Vagina (tissue), 2 donors: ENCODE measurements around the gene THADA. TPM values are rescaled to one million over a fixed set of nuclear protein-coding genes. Genes with fewer than 3 reads are reported as not detected.
A peak's percentile ranks its signal among the peaks of the same experiment; 100 is the strongest.

Experiments
- DNase-seq, 2 donors: peaks; one replicate each; pipeline ENCODE4 v3.0.0-alpha.2; 2017; ENCODE audit errors: extremely low spot score in 2 of 2
- H3K27ac ChIP-seq: fragments of 200-600 bp; sonication (generic); one replicate; pipeline ENCODE4 v1.5.1; 2019
- H3K27me3 ChIP-seq: fragments of 200-600 bp; sonication (generic); one replicate; pipeline ENCODE4 v1.5.1; 2019
- H3K36me3 ChIP-seq, 2 donors: fragments of 200-600 bp; sonication (generic); one replicate each; pipeline ENCODE4 v1.5.1; 2017 to 2019
- H3K4me1 ChIP-seq: fragments of 200-600 bp; sonication (generic); one replicate; pipeline ENCODE4 v1.5.1; 2019
- H3K4me3 ChIP-seq, 2 donors: fragments of 200-600 bp; sonication (generic); 1 replicate in 1 of 2; 2 replicates in 1 of 2; pipeline ENCODE4 v1.5.1; 2016 to 2019
- H3K9me3 ChIP-seq: fragments of 200-600 bp; sonication (generic); one replicate; pipeline ENCODE4 v1.5.1; 2019
- CTCF ChIP-seq, 3 experiments: fragments of 450-650 bp in 2 of 3; fragments of 200-600 bp in 1 of 3; sonication (generic) in 1 of 3; IDR thresholded peaks; one replicate each; pipeline ENCODE4 v1.5.1; 2017 to 2019; ENCODE audit warnings: antibody characterized with exemption in 3 of 3, mild to moderate bottlenecking in 2 of 3, moderate library complexity in 2 of 3
- POLR2A ChIP-seq, 2 donors: fragments of 450-650 bp; IDR thresholded peaks; one replicate each; pipeline ENCODE4 v1.6.1; 2017; ENCODE audit warnings: antibody characterized with exemption in 2 of 2, mild to moderate bottlenecking in 2 of 2, moderate library complexity in 2 of 2
- POLR2AphosphoS5 ChIP-seq, 2 donors: sonication (generic); formaldehyde crosslinking; IDR thresholded peaks; one replicate each; pipeline ENCODE4 v1.9.0; 2017; ENCODE audit warnings: antibody characterized with exemption in 2 of 2, mild to moderate bottlenecking in 2 of 2, low read depth in 1 of 2; ENCODE audit not compliant: insufficient read depth in 1 of 2
- intact Hi-C: fragments of 100-400 bp; cut with DNase I; formaldehyde crosslinking; loops from one replicate; pipeline ENCODE4 v1.15.1; 2023
- total RNA-seq: library from RNA; depleted of rRNA; stranded (reverse); fragments of >200 nt; gene quantifications from one replicate; pipeline ENCODE4 v1.2.3, GENCODE V29; 2016

THADA gene
- total RNA-seq, 1 donor from 2014 or later: 32.2 TPM

DNA sequence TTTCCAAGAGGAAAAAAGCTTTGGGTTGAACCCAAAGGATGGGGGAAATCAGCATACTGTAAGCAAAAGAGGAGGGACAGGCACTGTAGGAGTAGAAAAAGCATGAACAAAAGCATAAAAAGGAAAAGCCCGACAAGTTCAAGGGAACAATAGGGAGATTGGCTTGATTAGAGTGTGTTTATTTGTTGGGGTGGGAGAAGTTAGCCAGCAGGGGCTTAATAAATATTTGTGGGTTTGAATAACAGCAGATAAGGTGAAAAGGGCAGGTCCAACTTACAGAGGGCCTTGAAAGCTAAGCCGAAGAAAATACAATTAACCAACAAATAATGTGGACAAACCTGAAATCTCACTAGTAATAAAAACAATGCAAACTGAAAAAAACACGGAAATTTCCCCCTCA lies 126.7 kb downstream of the THADA start:
- Histone ChIP-seq H3K36me3 (no peaks in the 10 kb centered on the region), H3K9me3 (no peaks in the 10 kb centered on the region), H3K27ac (peak overlapping the region; percentile 67), H3K27me3 (no peaks in the 10 kb centered on the region), H3K4me3 (no peak overlapping the region), H3K4me1 (peaks cover 43% of the 10 kb centered on the region)
- intact Hi-C loops: loop anchor here (10.0 kb wide), 1 partner anchor 134 kb away; no protein-coding TSS in a partner anchor
- no peak for DNase-seq
- no peak for TF ChIP-seq POLR2AphosphoS5 (IDR thresholded peaks at IDR 0.05; ENCODE audit: insufficient read depth in 1 of 2, low read depth in 1 of 2)
- no peak for TF ChIP-seq CTCF (IDR thresholded peaks at IDR 0.05)
- TF ChIP-seq POLR2A (IDR thresholded peaks at IDR 0.05): no peak

DNA sequence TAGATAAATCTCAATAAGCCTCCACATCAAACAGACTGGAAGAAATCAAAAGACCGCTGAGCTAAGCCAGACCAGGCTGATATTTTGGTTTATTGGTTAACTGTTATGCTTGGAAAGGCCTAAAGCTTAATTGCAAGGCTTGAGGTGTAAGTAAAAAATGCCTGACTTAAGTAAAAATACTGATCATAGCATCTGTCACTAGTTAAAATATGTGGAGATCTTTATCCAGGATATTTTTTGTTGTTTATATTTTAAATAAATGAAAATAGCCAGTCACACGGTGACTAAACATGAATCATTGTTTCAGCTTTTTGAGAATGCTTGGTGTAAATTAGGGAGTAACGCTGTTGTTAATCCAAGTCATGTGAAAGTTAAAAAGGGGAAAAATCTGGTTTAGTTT lies 127.9 kb downstream of the THADA start:
- TF ChIP-seq POLR2AphosphoS5 (IDR thresholded peaks at IDR 0.05; ENCODE audit: insufficient read depth in 1 of 2, low read depth in 1 of 2) (peak in 1 of 2 donors; percentile 54), CTCF (IDR thresholded peaks at IDR 0.05) (no peak)
- intact Hi-C loops: loop anchor here (10.0 kb wide), 1 partner anchor 133 kb away; no protein-coding TSS in a partner anchor
- no peak overlapping the region for H3K4me3 ChIP-seq
- no peak for DNase-seq
- H3K4me1 ChIP-seq: peaks cover 55% of the 10 kb centered on the region
- H3K27ac ChIP-seq: peak overlapping the region; percentile 67
- no peaks in the 10 kb centered on the region for H3K36me3 ChIP-seq
- no peaks in the 10 kb centered on the region for H3K9me3 ChIP-seq
- no peaks in the 10 kb centered on the region for H3K27me3 ChIP-seq

- Histone ChIP-seq H3K36me3 (no peaks in the 10 kb centered on the region), H3K27ac (peak overlapping the region; percentile 58), H3K27me3 (no peaks in the 10 kb centered on the region), H3K4me1 (peaks cover 75% of the 10 kb centered on the region), H3K9me3 (no peaks in the 10 kb centered on the region), H3K4me3 (no peak overlapping the region)
- TF ChIP-seq POLR2A (IDR thresholded peaks at IDR 0.05) (no peak), POLR2AphosphoS5 (IDR thresholded peaks at IDR 0.05; ENCODE audit: insufficient read depth in 1 of 2, low read depth in 1 of 2) (no peak), CTCF (IDR thresholded peaks at IDR 0.05) (no peak)
- intact Hi-C loops: loop anchor here (10.0 kb wide), 1 partner anchor 130 kb away; no protein-coding TSS in a partner anchor
- DNase-seq: no peak
These were observed 130.6 kb downstream of the THADA start for GRCh38 chr2:43465234-43465633.

DNA sequence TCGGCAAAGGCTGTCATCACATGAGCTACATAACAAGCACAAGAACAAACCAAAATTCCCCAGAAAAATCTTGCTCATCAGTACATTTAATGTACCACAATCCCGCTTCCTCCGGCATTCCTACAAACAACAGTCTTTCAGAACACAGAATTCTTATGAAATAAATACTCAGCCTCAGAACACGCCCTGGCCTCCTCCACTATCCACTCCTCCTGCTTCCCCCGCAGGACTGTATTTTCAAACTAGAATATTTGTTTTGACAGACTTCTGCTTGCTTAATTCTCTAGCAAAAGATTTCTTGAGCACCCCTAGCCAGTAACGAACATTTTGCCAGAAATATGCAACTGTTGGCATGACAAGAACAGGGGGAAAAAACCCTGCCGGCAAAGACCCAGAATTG lies 131.2 kb downstream of the THADA start:
- peaks cover 77% of the 10 kb centered on the region for H3K4me1 ChIP-seq
- intact Hi-C loops: loop anchor here (10.0 kb wide), 1 partner anchor 130 kb away; no protein-coding TSS in a partner anchor
- TF ChIP-seq POLR2A (IDR thresholded peaks at IDR 0.05): no peak
- peak in 1 of 2 donors; percentile 23 for TF ChIP-seq POLR2AphosphoS5 (IDR thresholded peaks at IDR 0.05; ENCODE audit: insufficient read depth in 1 of 2, low read depth in 1 of 2)
- no peaks in the 10 kb centered on the region for H3K9me3 ChIP-seq
- H3K4me3 ChIP-seq: no peak overlapping the region
- no peaks in the 10 kb centered on the region for H3K27me3 ChIP-seq
- H3K36me3 ChIP-seq: no peaks in the 10 kb centered on the region
- no peak for DNase-seq
- H3K27ac ChIP-seq: peak overlapping the region; percentile 58

- peak overlapping the region; percentile 58 for H3K27ac ChIP-seq
- H3K4me3 ChIP-seq: no peak overlapping the region
- H3K9me3 ChIP-seq: no peaks in the 10 kb centered on the region
- no peak for DNase-seq
- H3K36me3 ChIP-seq: no peaks in the 10 kb centered on the region
- intact Hi-C loops: loop anchor here (10.0 kb wide), 1 partner anchor 128 kb away; no protein-coding TSS in a partner anchor
- H3K4me1 ChIP-seq: peaks cover 72% of the 10 kb centered on the region
- TF ChIP-seq POLR2A (IDR thresholded peaks at IDR 0.05) (no peak), CTCF (IDR thresholded peaks at IDR 0.05) (no peak), POLR2AphosphoS5 (IDR thresholded peaks at IDR 0.05; ENCODE audit: insufficient read depth in 1 of 2, low read depth in 1 of 2) (no peak)
- H3K27me3 ChIP-seq: no peaks in the 10 kb centered on the region
These were observed 132.8 kb downstream of the THADA start for GRCh38 chr2:43462866-43463641.
